ENCODE measurements around the gene DHODH. TPM values are rescaled to one million over a fixed set of nuclear protein-coding genes. Genes with fewer than 3 reads are reported as not detected.

The DHODH gene
- total and polyA plus RNA-seq, 2 of the 4 experiments (the other 2 are of a cell fraction): 3.2 to 4.1 TPM

DNA sequence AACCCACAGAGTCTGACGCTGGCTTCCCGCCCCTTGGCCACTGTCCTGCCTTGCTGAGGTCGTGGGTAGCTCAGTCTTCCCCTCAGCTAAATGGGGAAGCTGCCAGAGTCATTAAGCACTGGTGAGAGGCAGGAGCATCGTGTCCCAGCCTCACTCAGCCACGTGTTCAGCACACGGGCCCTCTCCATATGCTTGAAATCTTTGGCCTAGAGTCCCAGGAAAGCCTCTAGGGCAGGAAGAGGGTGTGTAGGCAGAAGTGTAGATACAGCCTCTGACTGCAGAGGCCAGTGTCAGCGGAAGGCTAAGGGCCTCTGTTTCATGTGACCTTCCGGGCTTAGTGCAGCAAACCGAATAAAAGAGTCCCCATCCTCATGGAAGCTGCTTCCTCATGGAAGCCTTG lies 4.1 kb downstream of the DHODH start:
- H4K20me1 ChIP-seq (ENCODE audit: insufficient read depth, low read length): no peaks in the 10 kb centered on the region
- no peak overlapping the region for H2BK15ac ChIP-seq (ENCODE audit: low read depth, low read length)
- no peak overlapping the region for H4K8ac ChIP-seq (ENCODE audit: low read depth in 2 of 2, low read length in 2 of 2)
- H3K4me1 ChIP-seq (ENCODE audit: control insufficient read depth, insufficient read depth, low read length): no peaks in the 10 kb centered on the region
- no peak overlapping the region for H3K4me2 ChIP-seq (ENCODE audit: low read depth, low read length)
- peak overlapping the region; percentile 26 for H2AK9ac ChIP-seq (replicated peaks; ENCODE audit: low read depth, low read length, poor library complexity)
- H3K36me3 ChIP-seq (ENCODE audit: control insufficient read depth, insufficient read depth, low read length): peaks cover 2% of the 10 kb centered on the region
- no peaks in the 10 kb centered on the region for H3K27me3 ChIP-seq (ENCODE audit: control insufficient read depth, insufficient read depth, low read length)
- no peak overlapping the region for H3K56ac ChIP-seq (ENCODE audit: extremely low read depth, insufficient read depth, low read length)
- H3K9me1 ChIP-seq (ENCODE audit: insufficient read depth, low read length): no peaks in the 10 kb centered on the region
- no peak overlapping the region for H3K18ac ChIP-seq (ENCODE audit: low read depth, low read length)
- no peaks in the 10 kb centered on the region for H3K9me3 ChIP-seq (ENCODE audit: control insufficient read depth, insufficient read depth, low read length)
- no TSS peak for BruUV-seq (replicated peaks)
- no peak for TF ChIP-seq MAFK (IDR thresholded peaks at IDR 0.05; ENCODE audit: low read depth, low read length)
- TF ChIP-seq, protein P1, sequence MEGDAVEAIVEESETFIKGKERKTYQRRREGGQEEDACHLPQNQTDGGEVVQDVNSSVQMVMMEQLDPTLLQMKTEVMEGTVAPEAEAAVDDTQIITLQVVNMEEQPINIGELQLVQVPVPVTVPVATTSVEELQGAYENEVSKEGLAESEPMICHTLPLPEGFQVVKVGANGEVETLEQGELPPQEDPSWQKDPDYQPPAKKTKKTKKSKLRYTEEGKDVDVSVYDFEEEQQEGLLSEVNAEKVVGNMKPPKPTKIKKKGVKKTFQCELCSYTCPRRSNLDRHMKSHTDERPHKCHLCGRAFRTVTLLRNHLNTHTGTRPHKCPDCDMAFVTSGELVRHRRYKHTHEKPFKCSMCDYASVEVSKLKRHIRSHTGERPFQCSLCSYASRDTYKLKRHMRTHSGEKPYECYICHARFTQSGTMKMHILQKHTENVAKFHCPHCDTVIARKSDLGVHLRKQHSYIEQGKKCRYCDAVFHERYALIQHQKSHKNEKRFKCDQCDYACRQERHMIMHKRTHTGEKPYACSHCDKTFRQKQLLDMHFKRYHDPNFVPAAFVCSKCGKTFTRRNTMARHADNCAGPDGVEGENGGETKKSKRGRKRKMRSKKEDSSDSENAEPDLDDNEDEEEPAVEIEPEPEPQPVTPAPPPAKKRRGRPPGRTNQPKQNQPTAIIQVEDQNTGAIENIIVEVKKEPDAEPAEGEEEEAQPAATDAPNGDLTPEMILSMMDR (conservative IDR thresholded peaks at IDR 0.05; ENCODE audit: low read depth, low read length): no peak
- TF ChIP-seq NFE2L2 (IDR thresholded peaks at IDR 0.05; ENCODE audit: low read depth, low read length): no peak
- no peak for TF ChIP-seq RCOR1 (IDR thresholded peaks at IDR 0.05; ENCODE audit: insufficient replicate concordance, low read length)
- no peak for TF ChIP-seq FOS (IDR thresholded peaks at IDR 0.05; ENCODE audit: low read depth, low read length)
- TF ChIP-seq RAD21 (IDR thresholded peaks at IDR 0.05; ENCODE audit: low read length): no peak
- no peak for TF ChIP-seq RFX5 (IDR thresholded peaks at IDR 0.05; ENCODE audit: low read depth, low read length)
- TF ChIP-seq POLR2A (IDR thresholded peaks at IDR 0.05; ENCODE audit: low read depth, low read length): no peak
- no peak for TF ChIP-seq BHLHE40 (IDR thresholded peaks at IDR 0.05; ENCODE audit: low read depth, low read length)
- no peak for TF ChIP-seq CEBPB (IDR thresholded peaks at IDR 0.05; ENCODE audit: low read depth, low read length)
- no peak for TF ChIP-seq MXI1 (IDR thresholded peaks at IDR 0.05; ENCODE audit: borderline replicate concordance, low read depth, low read length)
- TF ChIP-seq MAZ (IDR thresholded peaks at IDR 0.05; ENCODE audit: borderline replicate concordance, low read depth, low read length): no peak
- TF ChIP-seq, protein P2, sequence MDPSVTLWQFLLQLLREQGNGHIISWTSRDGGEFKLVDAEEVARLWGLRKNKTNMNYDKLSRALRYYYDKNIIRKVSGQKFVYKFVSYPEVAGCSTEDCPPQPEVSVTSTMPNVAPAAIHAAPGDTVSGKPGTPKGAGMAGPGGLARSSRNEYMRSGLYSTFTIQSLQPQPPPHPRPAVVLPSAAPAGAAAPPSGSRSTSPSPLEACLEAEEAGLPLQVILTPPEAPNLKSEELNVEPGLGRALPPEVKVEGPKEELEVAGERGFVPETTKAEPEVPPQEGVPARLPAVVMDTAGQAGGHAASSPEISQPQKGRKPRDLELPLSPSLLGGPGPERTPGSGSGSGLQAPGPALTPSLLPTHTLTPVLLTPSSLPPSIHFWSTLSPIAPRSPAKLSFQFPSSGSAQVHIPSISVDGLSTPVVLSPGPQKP (IDR thresholded peaks at IDR 0.05; ENCODE audit: borderline replicate concordance, low read depth, low read length): no peak
- TF ChIP-seq CHD1 (IDR thresholded peaks at IDR 0.05; ENCODE audit: low read depth, low read length): no peak
- TF ChIP-seq SMC3 (IDR thresholded peaks at IDR 0.05; ENCODE audit: low read depth, low read length): no peak
- no peak for TF ChIP-seq USF2 (IDR thresholded peaks at IDR 0.05; ENCODE audit: low read depth, low read length)
- H4K5ac ChIP-seq (ENCODE audit: low read depth, low read length): no peak overlapping the region
- intact Hi-C loops (cut with micrococcal nuclease) (no loop called here), in situ Hi-C loops (cut with MboI; ENCODE audit: low sequenced_read_pairs) (no loop called here), dilution Hi-C loops (cut with HindIII; ENCODE audit: low sequenced_read_pairs, unreplicated experiment) (no loop called here)
- H2AK5ac ChIP-seq (ENCODE audit: low read depth, low read length): no peak overlapping the region
- no peak overlapping the region for H2BK120ac ChIP-seq (ENCODE audit: low read depth, low read length)
- no peak overlapping the region for H3K9ac ChIP-seq (ENCODE audit: low read depth, low read length)
- H3K23ac ChIP-seq (ENCODE audit: low read depth, low read length): no peak overlapping the region
- H3K27ac ChIP-seq (ENCODE audit: insufficient read depth, low read length): no peak overlapping the region
- H4K91ac ChIP-seq (ENCODE audit: insufficient read depth, low read depth, low read length): no peak overlapping the region
- H3K4me3 ChIP-seq (ENCODE audit: insufficient read depth, low read depth, low read length): no peak overlapping the region
- H2AFZ ChIP-seq (replicated peaks; ENCODE audit: low read length, poor library complexity): no peak overlapping the region
- no peak overlapping the region for H3K4ac ChIP-seq (ENCODE audit: low read depth, low read length)
- WGBS, 2 experiments (ENCODE audit: extremely low coverage in 2 of 2, insufficient read length in 1 of 2): 76% methylated on average over 4 of the region's 9 CpGs; no CpG with 5 or more reads in 1 of the 2 experiments
- no peak for ATAC-seq (ENCODE audit: low read depth)
- peaks cover 8 to 9% of the 10 kb centered on the region in 2 experiments; a peak in 3 of 4 replicates for H3K79me1 ChIP-seq (ENCODE audit: low read depth in 1 of 2, low read length in 2 of 2)
- no peak overlapping the region for H3K14ac ChIP-seq (replicated peaks; ENCODE audit: low read depth, low read length)
- DNase-seq: no peak
- H2BK20ac ChIP-seq (ENCODE audit: low read depth, low read length): no peak overlapping the region
- H2BK5ac ChIP-seq (ENCODE audit: low read depth, low read length, poor library complexity, severe bottlenecking): no peak overlapping the region
- CTCF ChIA-PET: no interaction called here
- POLR2A ChIA-PET (ENCODE audit: unreplicated experiment): no interaction called here
